HUES6 (cell line): Measurements from ENCODE around the gene E2F7.

Source experiments
- H3K27ac ChIP-seq: 2 replicates; pipeline ENCODE4 v1.7.0; 2013; ENCODE audit warnings: low read depth, mild to moderate bottlenecking, low read length, inconsistent platforms
- H3K27me3 ChIP-seq: 2 replicates; pipeline ENCODE4 v1.6.1; 2013; ENCODE audit warnings: low read length; ENCODE audit not compliant: control insufficient read depth, insufficient read depth
- H3K36me3 ChIP-seq: 2 replicates; pipeline ENCODE4 v1.6.1; 2013; ENCODE audit warnings: low read length; ENCODE audit not compliant: control insufficient read depth, insufficient read depth
- H3K4me1 ChIP-seq: 2 replicates; pipeline ENCODE4 v1.6.1; 2013; ENCODE audit warnings: low read length; ENCODE audit not compliant: control insufficient read depth, insufficient read depth
- H3K4me3 ChIP-seq: 2 replicates; pipeline ENCODE4 v1.5.1; 2013; ENCODE audit warnings: low read depth, low read length
- H3K9ac ChIP-seq: one replicate; pipeline ENCODE4 v1.6.1; 2013; ENCODE audit warnings: mild to moderate bottlenecking, low read length
- H3K9me3 ChIP-seq: 2 replicates; pipeline ENCODE4 v1.6.1; 2013; ENCODE audit warnings: low read depth, low read length; ENCODE audit not compliant: control insufficient read depth, insufficient read depth

Gene E2F7

GRCh38 chr12:77044721-77045120 is 20.6 kb downstream of the E2F7 start:
- Histone ChIP-seq H3K27me3 (no peaks in the 10 kb centered on the region), H3K4me3 (no peak overlapping the region), H3K27ac (no peak overlapping the region), H3K9me3 (no peaks in the 10 kb centered on the region), H3K4me1 (no peaks in the 10 kb centered on the region), H3K36me3 (peaks cover 97% of the 10 kb centered on the region), H3K9ac (no peak overlapping the region)

- no peak overlapping the region for H3K4me3 ChIP-seq
- H3K4me1 ChIP-seq, result no peaks in the 10 kb centered on the region
- no peak overlapping the region for H3K27ac ChIP-seq
- no peaks in the 10 kb centered on the region for H3K9me3 ChIP-seq
- H3K9ac ChIP-seq, result no peak overlapping the region
- no peaks in the 10 kb centered on the region for H3K27me3 ChIP-seq
- peaks cover 96% of the 10 kb centered on the region for H3K36me3 ChIP-seq
Observed at GRCh38 chr12:77042833-77043232, 22.5 kb downstream of the E2F7 start.

GRCh38 chr12:77040231-77040630 is 25.1 kb downstream of the E2F7 start:
- H3K9ac ChIP-seq, result no peak overlapping the region
- H3K4me3 ChIP-seq, result no peak overlapping the region
- H3K27me3 ChIP-seq, result no peaks in the 10 kb centered on the region
- H3K4me1 ChIP-seq, result no peaks in the 10 kb centered on the region
- no peaks in the 10 kb centered on the region for H3K9me3 ChIP-seq
- H3K36me3 ChIP-seq, result peaks cover 79% of the 10 kb centered on the region
- no peak overlapping the region for H3K27ac ChIP-seq

DNA sequence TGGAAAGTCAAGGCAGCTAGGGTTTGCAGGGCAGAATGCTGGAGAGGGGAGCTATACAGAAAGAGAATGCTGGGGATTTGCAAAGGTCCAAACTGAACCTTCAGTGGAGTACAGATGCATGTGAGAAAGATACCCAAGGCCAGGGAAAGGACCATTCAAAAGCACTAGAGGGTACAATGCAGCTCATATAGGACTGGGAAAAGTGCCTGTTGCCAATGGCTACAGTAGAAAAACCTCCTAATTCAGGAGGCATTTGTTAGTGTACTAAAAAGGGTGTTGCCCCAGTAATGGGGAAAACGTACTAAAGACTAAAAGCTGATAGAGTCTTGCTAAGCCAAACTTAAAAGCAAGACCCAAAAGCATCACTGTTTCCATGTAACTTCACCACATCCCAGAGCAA is 30.1 kb downstream of the E2F7 start:
- Histone ChIP-seq H3K36me3 (peaks cover 80% of the 10 kb centered on the region), H3K9ac (no peak overlapping the region), H3K9me3 (no peaks in the 10 kb centered on the region), H3K27me3 (no peaks in the 10 kb centered on the region), H3K4me1 (no peaks in the 10 kb centered on the region), H3K4me3 (no peak overlapping the region), H3K27ac (no peak overlapping the region)

DNA sequence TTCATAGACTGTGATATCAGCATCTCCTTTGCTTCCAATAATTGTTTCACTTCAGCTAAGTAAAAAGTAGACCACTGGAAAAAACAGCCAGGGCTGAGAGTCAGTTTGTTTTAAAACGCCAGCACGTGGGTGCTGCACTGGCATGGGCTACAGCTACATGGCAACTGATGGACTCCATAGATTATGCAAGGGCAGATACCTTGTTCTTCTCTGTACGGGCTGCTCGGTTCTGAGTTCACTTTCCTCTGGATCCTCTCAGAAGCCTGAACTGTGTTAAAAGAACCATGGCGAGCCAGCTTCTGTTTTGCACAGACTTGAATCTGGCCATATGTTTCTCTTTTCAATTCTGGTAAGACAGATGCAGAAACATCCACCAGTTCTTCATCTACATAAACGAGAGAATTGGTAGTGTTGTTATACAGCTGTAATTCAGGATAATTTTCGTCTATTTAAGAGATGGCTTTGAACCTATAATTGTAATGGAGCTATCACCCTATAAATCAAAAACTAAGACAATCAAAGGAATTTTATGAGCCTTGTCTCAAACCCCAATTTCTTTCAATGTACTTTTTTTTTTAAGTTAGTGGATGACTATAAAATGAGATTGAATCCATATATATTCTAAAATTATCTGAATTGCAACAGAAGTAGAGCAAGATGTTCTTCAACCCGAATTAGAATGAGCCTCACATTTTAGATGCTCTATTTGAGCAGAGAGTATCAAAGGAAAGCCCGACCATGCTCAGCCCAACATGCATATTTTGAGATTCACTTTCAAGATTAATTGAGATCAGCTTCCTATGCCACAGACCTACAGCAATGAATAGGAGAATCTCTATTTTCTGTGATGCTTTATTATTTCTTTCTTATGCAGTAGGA is 31.5 kb downstream of the E2F7 start:
- H3K9me3 ChIP-seq, result no peaks in the 10 kb centered on the region
- H3K9ac ChIP-seq, result no peak overlapping the region
- no peaks in the 10 kb centered on the region for H3K4me1 ChIP-seq
- H3K27ac ChIP-seq, result no peak overlapping the region
- peaks cover 80% of the 10 kb centered on the region for H3K36me3 ChIP-seq
- no peaks in the 10 kb centered on the region for H3K27me3 ChIP-seq
- H3K4me3 ChIP-seq, result no peak overlapping the region

DNA sequence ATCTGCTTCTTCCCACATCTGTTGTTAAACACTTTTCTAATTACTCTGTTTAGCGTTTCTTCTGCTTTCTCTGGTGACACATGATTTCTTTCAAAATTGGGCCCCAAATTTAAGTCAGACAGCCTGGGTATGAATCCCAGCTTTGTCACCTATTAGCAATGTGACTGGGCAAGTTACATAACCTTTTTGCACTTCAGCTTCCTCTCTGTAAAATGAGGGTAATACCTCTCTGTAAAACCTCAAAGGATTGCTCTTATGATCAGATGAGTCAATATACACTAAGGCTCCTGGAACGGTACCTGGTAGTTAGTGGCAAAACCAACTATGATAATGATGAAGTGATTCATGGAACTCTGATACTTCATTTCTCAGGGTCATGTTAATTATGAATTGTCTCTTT is 33.0 kb downstream of the E2F7 start:
- H3K27me3 ChIP-seq, result no peaks in the 10 kb centered on the region

GRCh38 chr12:77031745-77032144 is 33.6 kb downstream of the E2F7 start:
- H3K4me1 ChIP-seq, result no peaks in the 10 kb centered on the region
- no peak overlapping the region for H3K27ac ChIP-seq
- no peaks in the 10 kb centered on the region for H3K27me3 ChIP-seq
- H3K36me3 ChIP-seq, result peaks cover 85% of the 10 kb centered on the region
- no peaks in the 10 kb centered on the region for H3K9me3 ChIP-seq
- H3K9ac ChIP-seq, result no peak overlapping the region
- H3K4me3 ChIP-seq, result no peak overlapping the region

More for the DNA sequence above, 33.0 kb downstream of the E2F7 start:
- no peak overlapping the region for H3K27ac ChIP-seq
- no peak overlapping the region for H3K4me3 ChIP-seq
- no peaks in the 10 kb centered on the region for H3K9me3 ChIP-seq
- no peaks in the 10 kb centered on the region for H3K4me1 ChIP-seq
- H3K9ac ChIP-seq, result no peak overlapping the region
- H3K36me3 ChIP-seq, result peaks cover 81% of the 10 kb centered on the region

DNA sequence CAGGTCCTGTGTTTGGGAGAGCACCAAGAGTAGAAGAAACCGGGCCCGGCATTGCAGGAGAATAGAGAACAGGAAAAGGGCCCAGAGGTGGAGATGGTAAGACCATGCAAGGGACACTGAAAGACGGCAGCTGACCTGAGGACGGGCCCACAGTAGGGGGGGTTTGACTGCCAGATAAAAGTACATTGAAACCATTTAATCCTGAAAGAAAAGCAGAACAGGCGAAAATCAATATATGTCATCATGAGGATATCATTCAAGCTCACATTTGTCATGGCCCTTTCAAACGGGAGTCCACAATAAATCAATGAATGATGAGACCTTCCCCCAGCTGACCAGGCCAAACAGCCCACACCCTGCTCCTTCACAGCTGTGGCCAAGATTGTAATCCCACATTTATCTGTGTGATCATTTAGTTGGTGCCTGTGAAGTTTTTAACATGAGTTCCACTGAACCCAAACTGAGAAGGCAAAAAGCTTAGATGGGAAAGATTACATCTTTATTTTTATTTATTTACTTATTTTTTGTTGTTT is 39.5 kb downstream of the E2F7 start:
- Histone ChIP-seq H3K4me1 (no peaks in the 10 kb centered on the region), H3K9me3 (no peaks in the 10 kb centered on the region), H3K27me3 (no peaks in the 10 kb centered on the region), H3K4me3 (no peak overlapping the region), H3K27ac (no peak overlapping the region), H3K9ac (no peak overlapping the region), H3K36me3 (peaks cover 93% of the 10 kb centered on the region)

GRCh38 chr12:77023501-77023900 is 41.9 kb downstream of the E2F7 start:
- Histone ChIP-seq H3K9ac (no peak overlapping the region), H3K27me3 (no peaks in the 10 kb centered on the region), H3K36me3 (peaks cover 93% of the 10 kb centered on the region), H3K4me3 (no peak overlapping the region), H3K4me1 (no peaks in the 10 kb centered on the region), H3K27ac (no peak overlapping the region), H3K9me3 (no peaks in the 10 kb centered on the region)

- Histone ChIP-seq H3K4me1 (no peaks in the 10 kb centered on the region), H3K27ac (no peak overlapping the region), H3K36me3 (peaks cover 72% of the 10 kb centered on the region), H3K4me3 (no peak overlapping the region), H3K27me3 (no peaks in the 10 kb centered on the region), H3K9ac (no peak overlapping the region), H3K9me3 (peaks cover 5% of the 10 kb centered on the region; the same call in 1 of the 2 replicates)
Observed at GRCh38 chr12:77019920-77020319, 45.4 kb downstream of the E2F7 start.

DNA sequence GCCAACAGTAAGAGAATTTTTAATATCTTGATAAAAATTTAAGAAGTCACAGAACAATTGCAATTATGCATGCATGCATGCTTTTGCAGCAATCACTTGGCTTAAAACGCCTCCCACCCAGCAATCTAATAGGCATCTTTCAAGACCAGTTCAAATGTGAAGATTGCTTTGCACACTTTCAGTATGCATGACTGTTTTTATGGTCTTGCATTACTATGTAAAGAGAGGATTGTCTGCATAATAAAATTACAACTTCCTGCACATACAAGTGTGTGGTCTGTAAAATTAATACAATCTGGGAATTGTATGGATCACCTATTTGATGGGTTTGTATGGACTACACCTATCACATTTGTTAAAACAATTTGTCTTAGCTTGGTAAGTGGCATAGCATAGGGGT is 48.8 kb downstream of the E2F7 start:
- peaks cover 39% of the 10 kb centered on the region for H3K36me3 ChIP-seq
- no peak overlapping the region for H3K27ac ChIP-seq
- no peak overlapping the region for H3K9ac ChIP-seq
- no peaks in the 10 kb centered on the region for H3K27me3 ChIP-seq
- H3K4me1 ChIP-seq, result no peaks in the 10 kb centered on the region
- H3K9me3 ChIP-seq, result peaks cover 5% of the 10 kb centered on the region; the same call in 1 of the 2 replicates
- no peak overlapping the region for H3K4me3 ChIP-seq
